NCI-H2196 (cell line): ENCODE measurements around the gene UBE2G2.

ENCODE experiments used
- DNase-seq: peaks from one replicate; lab custom pipeline; 2025; ENCODE audit not compliant: unreplicated experiment; lab: John Stamatoyannopoulos, UW

The UBE2G2 gene

DNA sequence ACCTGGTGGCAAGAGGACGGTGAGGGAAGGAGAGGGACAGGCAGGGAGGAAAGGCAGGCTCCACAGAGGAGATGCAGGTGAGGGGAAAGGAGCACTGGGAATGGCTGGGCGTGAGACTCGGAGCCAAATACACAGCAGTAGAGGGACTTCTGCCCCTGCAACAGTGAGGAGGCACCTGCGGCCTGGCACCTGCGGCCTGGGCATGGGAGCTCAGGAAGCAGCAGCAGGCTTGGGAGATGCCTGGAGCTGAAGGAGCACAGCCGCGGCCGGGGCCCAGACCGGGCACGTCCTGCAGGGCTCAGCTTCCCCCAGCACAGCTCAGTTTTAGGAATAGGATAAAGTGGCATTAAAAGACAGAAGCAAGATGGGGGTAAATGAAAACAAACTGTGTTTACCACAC is 69.4 kb downstream of the UBE2G2 start:
- no peak for DNase-seq

DNA sequence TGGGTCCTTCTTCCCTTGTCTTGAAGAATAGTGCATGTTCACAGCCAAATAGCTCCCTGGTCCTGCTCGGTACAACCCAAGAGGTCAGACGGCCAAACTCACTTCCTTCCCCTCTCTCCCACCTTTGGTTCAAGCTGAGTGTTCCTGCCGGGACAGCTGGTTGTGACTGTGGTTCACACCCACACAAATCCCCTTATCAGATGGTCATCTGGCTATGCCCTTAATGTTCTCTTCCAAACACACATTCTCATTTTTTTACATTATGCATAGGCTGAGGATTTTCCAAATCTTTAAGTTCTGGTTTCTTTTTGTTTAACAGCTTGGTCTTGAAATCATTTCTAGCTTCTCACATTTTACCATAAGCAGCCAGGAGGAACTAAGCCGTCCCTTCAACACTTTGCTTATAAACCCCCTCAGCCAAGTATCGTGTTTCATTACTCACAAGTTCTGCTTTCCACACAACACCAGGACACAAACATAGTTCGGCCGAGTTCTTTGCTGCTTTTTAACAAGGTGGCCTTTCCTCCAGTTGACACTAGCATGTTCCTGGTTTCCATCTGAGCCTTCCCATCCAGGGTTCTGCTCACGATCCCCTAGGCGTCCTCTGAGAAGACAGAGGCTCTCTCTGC is 70.6 kb downstream of the UBE2G2 start:
- DNase-seq: no peak

DNA sequence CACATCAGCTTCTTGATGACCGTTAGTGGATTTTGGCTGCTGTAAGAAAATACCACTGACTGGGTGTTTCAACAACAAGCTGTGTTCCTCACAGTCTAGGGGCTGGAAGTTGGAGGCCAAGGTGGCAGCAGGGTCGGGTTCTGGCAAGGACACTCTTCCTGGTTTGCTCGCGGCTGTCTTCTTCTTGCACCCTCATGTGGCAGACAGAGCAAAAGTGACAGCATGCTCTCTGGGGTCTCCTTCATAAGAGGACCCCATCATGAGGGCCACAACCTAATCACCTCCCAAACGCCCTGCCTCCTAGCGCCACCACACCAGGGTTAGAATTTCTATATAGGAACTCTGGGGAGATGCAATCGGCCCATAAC is 71.6 kb downstream of the UBE2G2 start:
- DNase-seq: no peak

DNA sequence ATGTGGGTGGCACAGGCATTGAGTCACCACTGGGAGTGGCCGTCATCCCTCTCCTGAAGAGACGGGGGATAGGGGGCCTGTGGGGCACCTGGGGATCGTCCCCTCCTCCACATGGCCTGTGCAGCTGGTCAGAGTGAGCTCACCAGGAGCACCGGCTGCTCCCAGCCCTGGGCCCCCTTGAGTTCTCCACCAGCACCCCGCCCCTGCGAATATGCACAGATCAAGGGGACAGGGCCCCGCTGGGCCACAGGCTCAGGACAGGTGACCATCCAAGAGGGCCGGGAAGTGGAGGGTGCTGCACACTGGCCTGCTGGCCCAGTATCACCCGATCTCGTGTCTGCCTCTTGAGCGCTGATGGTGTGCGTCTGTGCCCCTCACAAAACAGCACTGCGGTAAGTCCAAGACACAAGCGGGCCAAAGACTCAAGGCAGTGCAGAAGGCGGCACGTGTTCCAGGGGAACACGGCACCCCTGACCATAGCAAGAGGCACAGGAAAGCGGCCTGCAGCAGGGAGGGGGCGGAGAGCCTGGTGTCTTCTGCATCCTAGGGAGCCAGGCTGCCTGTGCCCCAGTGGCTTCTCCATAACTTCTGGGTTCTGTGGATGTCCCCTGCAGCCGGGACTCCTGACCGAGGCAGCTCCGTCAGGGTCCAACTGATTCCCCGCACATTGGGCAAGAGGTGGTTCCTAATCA is 72.1 kb downstream of the UBE2G2 start:
- no peak for DNase-seq

DNA sequence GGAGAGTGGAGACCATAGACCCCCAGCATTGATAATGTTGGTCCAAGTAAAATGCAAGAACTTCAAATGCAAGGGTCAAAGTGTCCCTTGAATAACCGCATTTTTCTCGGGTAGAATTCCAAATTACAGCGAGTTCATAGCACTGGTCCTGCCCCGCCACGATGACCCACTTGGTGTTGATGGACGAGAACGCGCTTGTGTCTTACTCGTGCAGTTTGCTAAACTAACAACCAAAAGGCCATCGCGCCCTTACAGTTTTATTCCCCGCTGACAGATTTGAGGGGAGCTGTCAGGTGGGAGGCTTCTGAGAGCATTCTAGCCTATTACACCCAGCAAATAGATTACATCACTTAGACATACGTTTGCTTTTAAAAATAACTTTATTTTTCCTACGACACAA is 72.9 kb downstream of the UBE2G2 start:
- DNase-seq: no peak

DNA sequence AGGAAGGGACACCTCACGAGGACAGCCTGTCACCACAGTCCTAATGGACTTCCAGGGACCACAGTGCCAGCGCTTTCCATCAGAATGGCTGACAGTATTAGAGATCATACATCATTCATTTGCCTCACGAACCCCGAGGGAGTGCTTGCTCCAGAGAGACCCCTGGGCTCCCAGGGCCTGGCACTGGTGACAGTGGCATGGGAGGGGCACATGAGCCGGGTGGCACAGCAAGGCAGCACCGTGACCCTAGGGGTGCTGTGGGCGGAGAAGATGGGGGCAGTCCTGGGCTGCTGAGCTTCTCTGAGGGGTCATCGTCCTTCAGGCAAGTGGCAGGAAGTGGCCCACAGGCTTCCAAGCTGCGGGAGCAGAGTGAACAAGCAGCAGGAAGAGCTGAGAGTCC is 73.9 kb downstream of the UBE2G2 start:
- no peak for DNase-seq

DNA sequence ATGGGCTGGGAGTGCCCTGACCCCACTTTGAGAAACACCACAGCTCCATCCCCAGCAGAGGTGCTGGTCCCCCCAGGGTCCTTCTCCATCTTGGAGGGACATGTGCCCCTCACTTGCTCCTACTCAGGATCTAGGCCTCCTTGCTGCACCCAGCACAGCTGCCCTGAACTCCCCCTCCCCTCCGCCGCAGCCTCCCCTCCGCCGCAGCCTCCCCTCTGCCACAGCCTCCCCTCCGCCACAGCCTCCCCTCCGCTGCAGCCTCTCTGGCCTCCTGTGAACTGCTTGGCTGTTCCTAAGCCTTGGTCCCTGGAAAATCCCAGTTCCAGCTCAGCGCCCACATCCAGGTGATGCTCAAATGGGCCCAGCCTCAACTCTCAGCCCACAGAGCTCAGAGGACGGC is 74.3 kb downstream of the UBE2G2 start:
- no peak for DNase-seq

DNA sequence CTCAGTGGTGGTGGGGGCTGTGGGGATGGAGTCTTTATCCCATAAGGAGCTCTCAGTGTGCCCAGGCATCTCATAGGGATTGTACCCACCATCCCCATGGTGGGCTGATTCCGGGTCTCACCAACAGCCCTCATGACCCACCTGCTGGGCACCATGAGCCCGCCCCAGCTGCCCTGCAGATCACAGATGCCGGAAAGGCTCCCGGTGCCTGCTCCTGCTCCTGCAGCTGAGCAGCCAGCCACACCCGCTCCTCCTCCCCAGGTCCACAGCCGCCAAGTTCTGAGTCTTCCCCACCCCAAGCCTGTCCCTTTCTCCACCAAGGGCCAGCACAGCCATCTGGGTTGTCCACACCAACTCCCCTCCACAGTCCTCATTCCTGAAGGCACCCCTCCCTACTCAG is 74.8 kb downstream of the UBE2G2 start:
- DNase-seq: no peak

DNA sequence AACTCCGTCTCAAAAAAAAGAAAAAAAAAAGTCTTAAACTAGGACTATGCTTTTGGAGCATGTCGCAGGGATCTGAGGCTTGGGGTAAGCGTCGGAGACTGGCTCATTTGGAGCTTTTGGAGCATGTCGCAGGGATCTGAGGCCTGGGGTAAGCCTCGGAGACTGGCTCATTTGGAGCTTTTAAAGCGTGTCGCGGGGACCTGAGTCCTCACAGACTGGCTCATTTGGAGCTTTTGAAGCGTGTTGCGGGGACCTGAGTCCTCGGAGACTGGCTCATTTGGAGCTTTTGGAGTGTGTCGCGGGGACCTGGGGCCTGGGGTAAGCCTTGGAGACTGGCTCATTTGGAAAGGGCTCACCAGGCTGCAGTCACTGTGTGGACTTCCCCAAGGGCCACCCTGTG is 76.7 kb downstream of the UBE2G2 start:
- no peak for DNase-seq

DNA sequence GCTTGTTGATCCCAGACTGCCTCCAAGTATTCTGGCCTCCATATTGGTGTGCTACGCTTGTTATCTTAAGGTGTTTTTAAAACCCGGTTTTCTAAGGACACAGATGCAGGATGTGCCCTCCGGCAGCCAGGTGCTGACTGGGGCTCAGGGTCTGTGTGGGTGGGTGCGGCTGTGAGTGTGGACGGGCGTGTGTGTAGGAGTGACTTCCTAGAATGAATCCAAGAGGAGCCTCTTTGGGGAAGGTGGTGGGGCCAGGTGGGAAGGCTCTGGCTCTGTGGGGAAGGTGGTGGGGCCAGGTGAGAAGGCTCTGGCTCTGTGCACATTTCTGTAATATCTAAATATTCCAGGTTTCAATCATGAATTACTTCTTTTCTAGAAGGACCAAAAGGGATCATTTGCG is 77.4 kb downstream of the UBE2G2 start:
- DNase-seq: no peak

DNA sequence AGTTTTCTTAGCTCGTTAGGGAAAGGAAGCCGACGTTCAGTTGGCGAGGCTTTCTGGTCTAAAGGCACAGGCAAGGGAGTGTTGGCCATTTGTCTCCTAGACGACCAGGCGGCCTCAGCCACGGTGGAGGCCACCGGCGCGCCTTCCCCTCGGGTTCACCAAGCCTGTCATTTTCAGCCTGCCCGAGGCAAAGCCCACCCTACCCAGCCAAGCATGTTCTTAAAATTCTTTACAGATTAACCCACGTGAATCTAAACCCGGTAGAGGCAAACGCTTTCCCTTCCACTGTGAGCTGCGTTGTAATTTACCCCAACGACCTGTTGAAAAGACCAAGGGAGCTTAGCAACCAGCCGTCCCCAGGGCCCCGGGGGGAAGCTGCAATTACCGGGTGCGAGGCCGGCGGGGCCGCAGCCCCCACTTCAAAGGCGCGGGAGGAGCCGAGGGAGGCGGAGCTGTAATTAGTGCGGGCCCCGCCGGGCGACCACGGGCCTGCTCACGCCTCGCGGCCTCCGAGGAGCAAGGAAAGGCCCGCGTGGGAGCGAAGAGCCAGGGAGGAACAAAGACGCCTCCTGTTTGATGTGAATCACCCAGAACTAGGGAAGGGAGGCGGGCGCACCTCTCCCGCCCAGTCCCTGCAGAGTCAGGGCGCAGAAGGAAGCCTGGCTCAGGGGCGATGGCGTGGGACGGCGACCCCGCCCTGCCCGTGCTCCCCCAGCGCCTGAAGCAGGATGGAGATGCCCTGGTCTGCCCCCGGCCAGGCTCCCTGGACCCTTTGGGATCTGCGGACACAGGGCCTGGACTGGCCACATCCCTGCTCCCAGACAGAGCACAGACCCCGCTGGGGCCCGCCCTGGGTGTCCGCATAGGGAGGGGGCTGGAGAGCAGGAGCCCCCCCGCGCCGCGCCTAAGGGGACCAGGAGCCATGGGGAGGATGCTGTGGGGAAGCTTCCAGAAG is 78.2 kb downstream of the UBE2G2 start:
- DNase-seq: no peak

DNA sequence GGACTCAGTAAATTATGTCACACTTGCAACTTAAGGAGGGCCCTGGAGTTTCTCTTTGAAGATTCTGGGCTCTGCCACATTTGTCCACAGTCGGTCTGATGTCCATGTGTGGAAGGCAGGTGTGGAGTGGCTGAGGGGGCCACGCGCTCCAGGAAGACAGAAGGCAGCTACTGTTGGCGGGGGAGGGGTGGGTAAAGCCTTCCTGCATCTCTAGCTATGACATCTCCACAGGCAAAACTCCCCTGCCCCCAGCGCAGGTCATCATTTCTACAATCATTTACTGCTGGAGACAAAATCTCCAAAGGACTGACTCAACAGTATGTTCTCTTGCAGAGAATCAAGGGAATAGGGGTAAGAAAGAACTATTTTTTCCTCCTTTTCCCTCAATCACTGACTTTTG is 78.9 kb downstream of the UBE2G2 start:
- no peak for DNase-seq

DNA sequence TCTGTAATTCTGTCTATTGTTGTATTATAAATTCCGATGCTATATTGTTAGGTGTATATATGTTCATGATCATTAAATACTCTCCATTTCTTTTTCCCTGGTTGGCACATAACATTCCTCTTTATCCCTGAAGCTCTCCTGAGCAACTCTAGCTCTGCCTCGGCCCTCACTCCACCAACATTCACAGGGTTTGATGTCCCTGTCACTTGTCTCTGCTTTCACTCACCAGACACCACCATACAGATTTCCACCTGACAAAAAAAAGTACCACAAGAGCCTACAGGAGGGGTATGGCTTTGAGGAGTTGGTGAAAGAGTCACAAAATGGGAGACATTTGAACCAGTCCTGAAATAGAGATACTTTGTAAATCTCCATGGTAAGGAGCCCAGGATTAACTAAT is 81.5 kb downstream of the UBE2G2 start:
- no peak for DNase-seq
